ENCODE measurements around the gene ADCY3.
"Not testable (repeated sequence)": the region's sequence is repeated elsewhere in the genome, so short reads cannot be mapped to it uniquely, and the experiment has no call there.

The ADCY3 gene

DNA sequence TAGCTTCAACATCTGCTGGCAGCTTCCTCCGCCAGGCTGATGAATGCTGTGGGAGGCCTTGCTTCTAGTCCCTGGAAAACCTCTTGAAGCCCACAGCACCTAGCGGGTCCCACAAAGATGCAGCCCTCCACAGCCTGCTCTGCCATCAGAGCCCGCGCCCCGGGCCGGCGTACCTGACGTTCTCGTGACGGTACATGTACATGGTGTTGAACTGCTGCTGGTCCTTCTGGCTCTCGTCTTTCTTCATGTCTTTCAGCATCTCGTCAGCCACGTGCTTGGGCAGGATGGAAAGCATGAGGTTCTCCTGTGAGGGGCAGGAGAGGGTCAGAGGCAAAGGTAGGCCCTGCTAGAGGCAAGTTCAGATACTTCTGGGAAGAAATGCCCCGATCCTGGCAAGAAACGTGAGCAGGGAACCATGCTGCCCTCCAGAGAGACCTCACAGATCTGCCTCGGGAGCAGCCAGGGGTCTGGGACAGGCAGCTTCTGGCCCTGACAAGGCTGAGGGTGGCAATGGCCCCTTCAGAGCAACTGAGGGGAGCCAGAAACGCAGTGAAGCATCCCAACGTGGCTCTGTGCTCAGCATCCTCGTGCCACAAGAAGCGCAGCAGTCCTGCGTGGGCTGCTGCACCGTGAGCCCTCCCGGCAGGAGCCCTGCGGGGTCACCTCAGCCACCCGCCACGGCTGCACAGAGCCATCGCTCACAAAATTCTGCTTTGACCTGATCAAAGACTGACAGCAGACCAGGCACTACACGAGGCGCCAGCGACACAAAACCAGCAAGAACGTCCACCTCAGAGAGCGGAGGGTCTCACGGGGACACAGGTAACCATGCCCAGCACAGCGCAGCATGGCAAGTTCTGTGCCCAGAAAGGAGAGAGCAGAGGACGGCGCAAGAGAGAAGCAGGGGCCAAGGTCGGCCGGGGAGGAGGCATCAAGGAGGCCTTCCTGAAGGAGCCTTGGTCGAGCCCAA is 77.7 kb downstream of the ADCY3 start:
- DNase-seq = no peak

DNA sequence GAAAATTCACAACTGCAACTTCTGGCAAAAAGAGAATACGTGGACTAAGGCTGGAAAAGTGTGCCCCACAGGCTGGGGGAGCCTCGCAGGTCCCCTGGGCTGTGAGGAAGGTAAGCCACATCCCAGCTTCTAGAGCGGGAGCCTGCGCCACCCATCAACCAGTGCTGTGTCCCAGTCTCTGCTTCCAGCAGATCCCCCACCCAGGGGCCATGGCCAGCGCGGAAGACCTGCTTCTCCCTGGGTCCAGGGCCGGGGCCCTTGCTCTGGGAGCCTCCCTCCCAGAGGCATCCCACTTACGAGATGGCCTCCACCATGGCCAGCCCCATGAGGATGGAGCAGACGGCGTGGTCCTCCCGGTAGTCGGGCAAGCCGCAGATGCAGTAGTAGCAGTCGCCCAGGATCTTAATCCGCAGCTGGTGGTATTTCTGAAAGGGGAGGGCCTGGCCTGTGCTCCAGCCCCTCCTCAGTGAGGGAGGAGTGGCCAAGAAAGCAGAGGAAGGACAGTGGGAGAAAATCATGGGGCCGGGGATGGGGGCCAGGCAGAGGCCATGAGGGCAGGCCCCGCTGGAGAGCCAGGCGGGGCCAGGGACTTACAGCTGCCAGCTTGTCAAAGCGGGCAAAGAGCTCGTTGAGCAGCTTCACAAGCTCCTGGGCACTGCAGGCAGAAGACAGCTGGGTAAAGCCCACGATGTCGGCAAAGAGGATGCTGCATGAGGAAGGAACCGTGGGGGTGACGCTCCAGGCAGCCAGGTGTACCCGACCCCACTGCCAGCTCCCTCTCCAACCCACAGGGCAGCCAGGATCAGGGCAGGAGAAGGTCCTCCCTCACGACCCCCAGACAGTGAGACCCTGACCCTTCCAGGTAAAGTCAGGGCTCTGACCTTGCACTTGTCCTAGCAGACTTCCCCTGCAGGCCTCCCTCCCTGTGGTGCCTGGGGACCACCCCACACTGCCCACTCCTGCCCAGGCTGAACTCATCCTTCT is 78.8 kb downstream of the ADCY3 start:
- DNase-seq = no peak

GRCh38 chr2:24840164-24840869 is 79.7 kb downstream of the ADCY3 start:
- DNase-seq = no peak

GRCh38 chr2:24839729-24840128 is 80.3 kb downstream of the ADCY3 start:
- no peak for DNase-seq

- DNase-seq = no peak
These were observed 81.5 kb downstream of the ADCY3 start for GRCh38 chr2:24838541-24838940.

GRCh38 chr2:24837996-24838513 is 82.0 kb downstream of the ADCY3 start:
- no peak for DNase-seq

DNA sequence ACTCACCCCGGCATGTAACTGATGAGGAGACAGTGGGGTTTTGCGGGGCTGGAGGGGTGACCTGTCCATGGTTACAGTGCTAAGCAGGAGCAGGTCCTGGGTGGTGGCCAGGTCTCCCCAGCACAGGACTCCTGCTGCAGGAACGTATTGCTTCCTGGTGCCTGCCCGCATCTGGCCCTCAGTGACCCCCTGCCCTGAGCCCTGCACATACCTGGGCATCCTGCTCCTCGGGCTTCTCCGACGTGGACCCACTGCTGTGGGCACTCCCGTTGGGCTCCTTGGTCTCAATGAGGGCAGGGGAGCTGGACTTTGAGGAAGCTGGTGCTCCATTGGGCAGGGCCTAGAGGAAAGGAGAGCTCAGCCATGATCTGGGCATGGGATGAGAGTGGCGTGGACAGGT is 83.3 kb downstream of the ADCY3 start:
- DNase-seq = no peak

DNA sequence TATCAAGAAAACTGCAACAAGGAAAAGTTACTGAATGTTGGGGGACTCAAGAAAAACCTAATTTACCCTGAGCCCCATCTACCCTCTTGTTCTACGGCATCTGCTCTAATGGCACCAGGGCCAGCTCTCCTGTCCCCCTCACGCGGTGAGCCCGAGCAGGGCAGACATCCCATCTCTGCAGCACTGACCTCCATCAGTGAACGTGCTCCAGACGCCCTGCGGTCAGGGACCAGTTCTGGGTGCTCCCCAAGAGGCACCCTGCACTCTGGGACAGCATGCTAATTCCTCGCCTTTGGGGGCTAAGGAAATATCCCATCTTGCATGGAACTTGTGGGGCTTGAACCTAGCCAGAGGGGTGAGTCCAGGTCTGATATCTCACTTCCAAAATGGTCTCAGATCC is 83.8 kb downstream of the ADCY3 start:
- DNase-seq = no peak

DNA sequence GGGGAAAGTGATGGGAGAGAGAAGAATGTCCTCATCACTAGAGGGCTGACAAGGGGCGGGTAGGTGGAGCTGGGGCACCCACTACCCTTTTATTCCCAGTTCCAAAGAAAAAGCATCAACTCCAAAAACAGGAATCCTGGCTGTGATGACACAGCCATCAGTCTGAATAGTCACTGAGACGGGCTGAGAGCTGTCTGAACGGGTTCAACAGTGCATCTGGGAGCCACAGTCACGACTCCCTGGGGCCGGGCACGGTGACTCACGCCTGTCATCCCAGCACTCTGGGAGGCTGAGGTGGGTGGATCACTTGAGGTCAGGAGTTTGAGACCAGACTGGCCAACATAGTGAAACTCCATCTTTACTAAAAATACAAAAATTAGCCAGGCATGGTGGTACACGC is 84.6 kb downstream of the ADCY3 start:
- not testable (repeated sequence) for DNase-seq

DNA sequence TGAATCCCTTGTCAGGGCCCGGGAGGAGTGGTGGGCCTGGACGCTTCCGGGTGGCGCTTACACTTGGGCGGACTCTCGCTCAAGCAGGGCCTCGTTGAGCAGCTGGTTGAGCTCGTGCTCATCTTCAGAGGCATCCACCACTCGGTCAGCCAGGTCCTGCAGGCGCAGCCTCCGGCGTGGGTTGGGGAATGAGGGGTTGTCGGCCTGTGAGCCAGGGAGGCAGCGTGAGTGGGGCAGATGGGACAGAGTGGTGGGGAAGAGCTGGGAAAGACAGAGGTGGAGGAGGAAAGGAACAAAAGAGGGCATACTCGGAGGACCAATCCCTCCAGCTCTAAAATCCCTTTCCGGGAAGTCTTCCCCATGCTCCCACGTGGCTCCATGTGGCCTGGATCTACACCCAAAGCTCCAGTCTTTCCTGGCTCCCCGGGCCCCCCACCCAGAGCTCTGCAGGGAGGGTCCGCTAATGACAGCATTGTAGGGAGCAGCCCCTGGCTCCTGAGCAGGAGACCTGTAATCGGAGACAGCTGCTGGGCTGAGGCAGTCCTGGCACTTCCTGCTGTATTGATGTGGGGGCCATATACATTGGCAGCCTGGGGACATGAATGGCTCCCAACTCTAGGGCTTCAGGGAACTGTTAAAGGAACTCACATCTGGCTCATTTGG is 85.2 kb downstream of the ADCY3 start:
- DNase-seq = no peak

- no peak for DNase-seq
These were observed 86.0 kb downstream of the ADCY3 start for GRCh38 chr2:24833821-24834732.

- no peak for DNase-seq
These were observed 86.9 kb downstream of the ADCY3 start for GRCh38 chr2:24832931-24833701.

- DNase-seq = no peak
These were observed 87.5 kb downstream of the ADCY3 start for GRCh38 chr2:24832521-24832920.

DNA sequence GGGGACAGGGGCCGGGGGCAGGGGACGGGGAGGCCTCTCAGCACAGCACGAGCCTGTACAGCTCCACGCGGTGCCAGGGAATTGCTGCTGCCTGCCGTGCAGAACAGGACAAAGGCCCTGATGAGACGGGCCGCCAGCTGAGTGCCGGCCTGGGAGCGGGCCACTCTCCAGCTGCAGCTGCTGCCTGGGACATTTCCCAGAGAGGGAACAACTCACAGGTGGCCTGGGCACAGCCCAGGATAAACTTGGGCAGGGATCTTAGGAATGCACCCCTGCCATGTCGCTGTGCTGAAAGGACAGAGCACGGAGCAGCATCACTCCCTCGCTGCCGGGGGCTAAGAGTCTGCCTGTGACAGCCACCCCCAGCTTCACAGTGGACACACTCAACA is 88.0 kb downstream of the ADCY3 start:
- DNase-seq = no peak

- DNase-seq = no peak
These were observed 88.6 kb downstream of the ADCY3 start for GRCh38 chr2:24831221-24832072.

GRCh38 chr2:24830786-24831185 is 89.3 kb downstream of the ADCY3 start:
- no peak for DNase-seq

- peak; percentile 70 for DNase-seq
These were observed 89.7 kb downstream of the ADCY3 start for GRCh38 chr2:24830351-24830750.

DNA sequence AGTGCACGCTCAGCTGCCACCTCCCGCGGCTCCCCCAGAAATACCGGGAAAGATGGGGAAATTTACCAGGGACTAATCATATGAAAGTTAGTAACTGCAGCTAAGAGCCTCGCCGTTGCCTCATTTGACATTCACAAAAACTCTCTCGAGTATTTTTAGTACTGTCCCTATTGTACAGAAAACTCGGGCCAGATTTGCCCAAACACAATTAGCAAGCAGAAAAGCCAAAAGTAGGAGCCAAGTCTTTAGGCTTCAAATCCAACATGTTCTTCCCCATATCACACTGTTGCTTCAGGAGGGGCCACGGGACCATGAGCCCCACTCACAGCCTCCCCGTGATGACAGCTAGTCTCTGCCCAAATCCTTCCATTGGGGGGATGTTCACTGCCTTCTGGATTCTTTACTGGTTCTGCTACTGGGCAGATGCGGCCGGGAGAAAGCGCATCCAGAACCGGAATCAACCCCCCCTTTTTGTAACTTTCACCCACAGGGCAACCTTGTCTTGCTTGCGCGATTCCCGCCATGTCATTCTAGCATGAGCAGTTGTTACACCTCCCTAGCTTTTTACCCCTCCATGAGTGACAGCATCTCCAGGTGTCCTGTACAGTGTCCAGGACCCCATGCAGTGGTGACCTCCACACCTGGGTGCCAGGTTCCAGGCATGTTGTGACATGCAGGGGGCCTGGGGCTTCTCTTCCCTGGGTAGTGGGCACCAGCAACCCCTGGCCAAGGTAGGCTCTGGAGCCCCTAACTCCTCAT is 91.6 kb downstream of the ADCY3 start:
- peak; percentile 13 for DNase-seq
